Mucosa of stomach (tissue), 1 donor: ENCODE measurements around the gene DNASE1L1.

Experiments used
- H3K27me3 ChIP-seq: one replicate; pipeline ENCODE4 v1.7.0; 2013; ENCODE audit warnings: mild to moderate bottlenecking, low read length; ENCODE audit not compliant: control insufficient read depth, insufficient read depth
- H3K36me3 ChIP-seq: one replicate; pipeline ENCODE4 v1.7.0; 2013; ENCODE audit warnings: low read length; ENCODE audit not compliant: control insufficient read depth, insufficient read depth
- H3K4me1 ChIP-seq: one replicate; pipeline ENCODE4 v1.7.0; 2013; ENCODE audit warnings: mild to moderate bottlenecking, low read length; ENCODE audit not compliant: control insufficient read depth, insufficient read depth
- H3K4me3 ChIP-seq: one replicate; pipeline ENCODE4 v1.7.0; 2013; ENCODE audit warnings: low read length
- H3K9ac ChIP-seq: one replicate; pipeline ENCODE4 v1.7.0; 2013; ENCODE audit warnings: mild to moderate bottlenecking, low read length, moderate library complexity
- H3K9me3 ChIP-seq: one replicate; pipeline ENCODE4 v1.7.0; 2013; ENCODE audit warnings: mild to moderate bottlenecking, low read length, moderate library complexity; ENCODE audit not compliant: control insufficient read depth
- donor health status: Pancreatic carcinoma.

The DNASE1L1 gene

DNA sequence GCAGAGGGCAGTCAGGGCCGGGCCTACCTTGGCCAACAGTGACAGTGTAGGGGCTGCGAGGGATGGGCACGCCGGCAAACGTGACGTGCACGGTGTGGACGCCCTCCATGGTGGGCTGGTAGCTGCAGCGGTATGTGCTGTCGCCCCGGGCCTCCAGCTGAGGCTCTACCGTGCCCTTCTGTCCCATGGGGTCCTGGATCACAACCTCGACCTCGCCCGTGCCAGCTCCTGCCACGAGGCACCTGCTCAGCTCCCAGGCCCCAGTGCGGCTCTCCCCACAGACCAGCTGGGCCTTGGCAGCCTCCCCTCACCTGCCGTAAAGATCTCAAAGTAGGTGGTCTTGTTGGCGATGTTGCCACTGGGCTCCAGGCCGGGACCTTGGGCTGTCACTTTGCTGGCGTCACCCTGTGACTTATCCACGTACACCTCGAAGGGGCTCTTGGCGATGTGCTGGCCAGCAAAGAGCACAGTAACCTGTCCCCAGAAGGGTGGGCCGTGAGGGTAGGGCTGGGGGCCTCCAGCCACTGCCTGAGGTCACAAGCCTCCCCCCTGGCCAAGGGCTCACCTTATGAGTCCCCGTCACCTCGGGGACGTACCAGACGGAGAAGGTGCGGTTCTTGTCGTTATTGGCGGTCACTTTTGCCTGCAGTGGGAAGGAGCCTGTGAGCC, 42.9 kb downstream of the DNASE1L1 start:
- no peaks in the 10 kb centered on the region for H3K36me3 ChIP-seq
- no peak overlapping the region for H3K9ac ChIP-seq

DNA sequence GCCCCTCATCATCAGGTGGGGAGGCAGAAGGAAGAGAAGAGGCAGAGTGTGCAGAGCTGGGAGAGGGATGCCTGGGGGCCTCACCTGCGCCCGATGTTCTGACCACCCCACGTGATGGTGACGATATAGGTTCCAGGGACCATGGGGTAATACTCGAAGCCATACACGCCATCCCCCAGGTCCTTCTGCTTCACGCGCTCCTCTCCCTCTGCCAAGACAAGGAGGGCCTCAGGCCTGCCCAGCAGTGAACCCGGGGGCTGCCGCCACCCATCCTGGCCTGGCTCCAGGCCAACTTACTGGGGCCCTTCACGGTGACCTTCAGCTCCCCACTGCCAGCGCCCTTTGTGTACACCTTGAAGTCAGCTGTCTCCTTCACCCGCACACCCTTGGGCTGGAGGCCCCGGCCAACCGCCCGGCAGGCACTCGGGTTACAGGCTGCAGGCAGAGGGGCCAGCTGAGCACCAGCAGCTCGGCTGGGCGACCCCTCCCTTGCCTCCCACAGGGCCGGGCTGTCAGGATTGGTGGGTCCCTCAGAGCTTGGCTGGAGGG, 43.9 kb downstream of the DNASE1L1 start:
- no peaks in the 10 kb centered on the region for H3K36me3 ChIP-seq
- H3K4me1 ChIP-seq, result no peaks in the 10 kb centered on the region
- no peak overlapping the region for H3K9ac ChIP-seq
- no peaks in the 10 kb centered on the region for H3K9me3 ChIP-seq
- no peak overlapping the region for H3K4me3 ChIP-seq
- peaks cover 3% of the 10 kb centered on the region for H3K27me3 ChIP-seq

More for the DNA sequence above, 42.9 kb downstream of the DNASE1L1 start:
- Histone ChIP-seq H3K4me3 (no peak overlapping the region), H3K27me3 (peaks cover 5% of the 10 kb centered on the region), H3K9me3 (no peaks in the 10 kb centered on the region), H3K4me1 (no peaks in the 10 kb centered on the region)

DNA sequence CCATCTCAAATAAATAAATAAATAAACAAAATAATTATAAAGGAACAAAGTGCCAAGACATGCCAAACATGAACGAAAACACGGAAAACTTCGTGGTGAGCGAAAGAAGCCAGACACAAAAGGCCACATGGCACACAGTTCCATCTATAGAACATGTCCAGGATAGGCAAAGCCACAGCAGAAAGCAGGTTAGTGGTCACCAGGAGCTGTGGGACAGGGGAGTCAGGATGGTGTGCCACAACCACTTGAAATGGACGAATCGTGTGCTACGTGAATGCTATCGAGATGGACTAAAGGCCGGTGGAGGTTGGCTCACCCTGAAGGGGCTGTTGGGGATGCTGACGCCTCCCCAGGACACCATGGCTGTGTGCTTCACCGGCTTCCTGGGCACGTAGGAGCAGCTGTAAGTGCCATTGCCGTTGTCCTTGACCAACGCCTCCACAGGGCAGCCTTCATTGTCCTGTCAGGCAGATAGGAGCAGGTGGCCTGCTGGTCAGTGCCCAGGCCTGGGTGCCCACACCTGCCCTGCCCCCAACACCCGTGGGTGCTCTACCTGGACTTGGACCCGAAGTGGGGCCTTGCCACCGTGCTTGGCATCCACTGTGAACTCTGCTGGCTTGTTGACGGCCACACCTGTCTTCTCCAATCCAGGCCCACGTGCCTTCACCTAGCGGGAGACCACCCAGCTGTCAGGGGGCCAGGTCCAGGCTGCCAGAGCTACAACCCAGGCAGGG, 45.2 kb downstream of the DNASE1L1 start:
- Histone ChIP-seq H3K9ac (no peak overlapping the region), H3K36me3 (no peaks in the 10 kb centered on the region), H3K4me1 (no peaks in the 10 kb centered on the region), H3K4me3 (no peak overlapping the region), H3K27me3 (no peaks in the 10 kb centered on the region), H3K9me3 (no peaks in the 10 kb centered on the region)

DNA sequence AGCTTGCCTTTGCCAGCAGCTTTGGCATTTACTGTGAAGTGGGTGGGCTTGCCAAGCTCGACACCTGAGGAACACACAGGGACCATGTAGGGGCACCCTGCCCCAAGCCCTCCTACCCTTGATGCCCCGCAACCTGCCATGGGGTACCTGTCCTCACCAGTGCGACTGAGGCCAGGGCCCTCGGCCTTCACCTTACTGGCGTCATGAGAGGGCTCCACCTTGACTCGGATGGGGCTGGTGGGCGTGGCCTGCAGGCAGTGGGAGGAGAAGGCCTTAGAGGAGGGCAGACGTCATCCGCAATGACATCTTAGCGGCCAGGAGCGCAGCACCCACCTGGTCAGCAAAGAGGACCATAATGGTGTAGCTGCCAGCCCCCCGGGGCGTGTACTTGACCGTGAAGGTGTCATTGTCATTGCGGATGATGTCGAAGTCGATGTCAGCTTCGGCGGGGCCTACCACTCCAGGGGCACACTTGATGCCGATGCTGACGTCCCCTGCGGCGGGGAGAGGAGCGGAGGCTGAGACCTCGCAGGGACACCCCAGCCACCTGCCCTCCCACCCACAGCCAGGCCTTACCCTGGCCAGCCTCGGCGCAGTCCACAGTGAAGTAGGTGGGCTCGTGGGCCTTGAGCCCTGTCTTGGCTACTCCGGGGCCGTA, 46.8 kb downstream of the DNASE1L1 start:
- no peaks in the 10 kb centered on the region for H3K27me3 ChIP-seq
- no peaks in the 10 kb centered on the region for H3K4me1 ChIP-seq
- H3K4me3 ChIP-seq, result no peak overlapping the region
- H3K36me3 ChIP-seq, result no peaks in the 10 kb centered on the region
- H3K9me3 ChIP-seq, result no peaks in the 10 kb centered on the region
- no peak overlapping the region for H3K9ac ChIP-seq

DNA sequence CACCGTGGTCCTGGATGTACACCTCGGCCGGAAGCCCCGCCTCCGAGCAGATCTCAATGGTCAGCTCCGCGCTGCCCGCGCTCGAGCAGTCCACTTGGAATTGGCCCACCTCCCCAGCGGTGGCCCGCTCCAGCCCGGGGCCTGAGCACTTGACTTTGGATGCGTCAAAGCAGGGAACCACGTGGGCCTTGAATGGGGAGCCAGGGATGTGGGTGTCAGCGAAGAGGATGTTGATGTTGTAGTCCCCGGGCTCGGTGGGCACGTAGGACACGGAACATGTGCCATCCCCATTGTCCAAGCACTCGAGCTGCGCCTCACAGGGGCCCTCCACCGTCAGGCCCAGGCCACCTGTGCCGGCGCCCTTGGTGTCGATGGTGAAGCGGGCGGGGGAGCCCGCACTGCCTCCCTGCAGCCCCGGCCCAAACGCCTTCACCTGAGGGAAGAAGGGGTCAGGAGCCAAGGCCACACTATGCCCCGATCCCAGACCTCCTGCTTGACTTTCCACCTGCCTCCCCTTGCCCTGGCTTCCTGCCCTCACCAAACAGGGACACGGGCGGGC, 48.8 kb downstream of the DNASE1L1 start:
- Histone ChIP-seq H3K4me3 (no peak overlapping the region), H3K9ac (no peak overlapping the region), H3K27me3 (no peaks in the 10 kb centered on the region), H3K36me3 (no peaks in the 10 kb centered on the region), H3K9me3 (no peaks in the 10 kb centered on the region), H3K4me1 (no peaks in the 10 kb centered on the region)

DNA sequence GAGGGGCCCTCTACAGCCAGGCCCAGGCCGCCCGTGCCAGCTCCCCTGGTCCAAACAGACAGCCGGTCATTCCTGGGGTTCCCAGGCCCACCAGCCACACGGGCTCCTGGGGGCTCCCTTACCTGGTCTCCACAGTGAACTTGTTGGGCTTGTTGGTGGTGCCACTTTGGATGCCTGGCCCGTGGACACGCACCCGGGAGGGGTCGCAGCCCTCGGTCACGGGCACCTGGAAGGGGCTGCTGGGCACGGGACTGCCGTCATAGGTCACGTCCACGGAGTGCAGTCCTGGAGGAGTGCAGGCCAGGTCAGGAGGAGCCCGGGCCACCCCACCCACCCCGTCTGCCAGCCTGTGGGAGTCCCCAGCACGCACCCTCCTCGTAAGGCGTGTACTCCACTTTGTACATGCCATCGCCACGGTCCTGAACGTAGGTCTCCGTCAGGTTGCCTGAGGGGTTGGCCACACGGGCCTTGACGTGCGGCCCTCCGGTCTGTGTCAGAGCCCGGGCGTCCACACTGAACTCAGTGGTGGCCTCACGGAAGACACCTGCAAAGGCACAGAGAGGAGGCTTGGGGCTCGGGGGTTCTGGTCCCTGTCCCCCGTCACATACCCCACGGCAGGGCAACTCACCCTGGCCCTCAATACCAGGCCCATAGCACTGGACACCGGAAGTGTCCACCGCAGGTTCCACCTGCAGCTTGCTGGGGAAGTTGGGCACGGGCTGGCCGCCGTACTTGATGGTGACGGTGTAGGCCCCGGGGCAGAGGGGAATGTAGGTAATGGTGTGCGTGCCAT, 49.5 kb downstream of the DNASE1L1 start:
- Histone ChIP-seq H3K9me3 (no peaks in the 10 kb centered on the region), H3K9ac (no peak overlapping the region), H3K27me3 (no peaks in the 10 kb centered on the region), H3K36me3 (no peaks in the 10 kb centered on the region), H3K4me3 (no peak overlapping the region), H3K4me1 (no peaks in the 10 kb centered on the region)

DNA sequence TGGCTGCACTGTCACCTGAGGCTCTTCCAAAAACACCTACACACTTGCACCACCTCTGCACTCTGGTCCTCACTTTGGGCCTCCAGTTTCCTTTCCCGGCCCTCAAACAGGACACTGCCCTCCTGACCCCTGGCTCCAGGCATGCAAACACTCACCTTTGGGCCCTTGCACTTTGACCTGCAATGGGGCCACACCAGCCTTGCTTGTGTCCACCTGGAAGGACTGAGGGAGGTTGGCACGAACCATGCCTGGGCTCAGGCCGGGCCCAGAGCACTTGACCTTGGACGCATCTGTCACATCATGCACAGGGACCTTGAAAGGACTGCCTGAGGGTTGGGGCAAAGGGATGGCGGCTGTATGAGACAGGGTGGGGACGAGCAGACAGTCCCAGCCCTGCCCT, 50.2 kb downstream of the DNASE1L1 start:
- Histone ChIP-seq H3K4me1 (no peaks in the 10 kb centered on the region), H3K27me3 (no peaks in the 10 kb centered on the region), H3K9me3 (no peaks in the 10 kb centered on the region), H3K4me3 (no peak overlapping the region), H3K36me3 (no peaks in the 10 kb centered on the region), H3K9ac (no peak overlapping the region)

DNA sequence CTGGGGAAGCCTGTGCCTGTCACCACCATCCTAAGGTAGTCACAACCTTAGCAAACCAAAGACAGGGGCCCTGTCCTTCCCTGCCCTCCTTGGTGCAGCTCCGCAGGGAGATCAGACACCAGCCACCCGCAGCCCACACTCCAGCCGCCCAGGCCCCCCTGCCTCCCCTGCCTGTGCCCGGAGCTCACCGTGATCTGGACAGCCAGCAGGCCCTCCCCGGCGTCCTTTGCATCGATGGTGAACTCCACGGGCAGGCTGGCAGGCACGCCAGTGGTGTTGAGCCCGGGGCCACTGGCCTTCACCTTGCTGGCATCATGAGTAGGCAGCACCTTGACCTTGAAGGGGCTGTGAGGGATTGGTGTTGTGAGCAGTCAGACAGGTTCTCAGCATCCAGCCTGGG, 51.0 kb downstream of the DNASE1L1 start:
- Histone ChIP-seq H3K27me3 (no peaks in the 10 kb centered on the region), H3K36me3 (no peaks in the 10 kb centered on the region), H3K9ac (no peak overlapping the region), H3K9me3 (no peaks in the 10 kb centered on the region), H3K4me1 (no peaks in the 10 kb centered on the region), H3K4me3 (no peak overlapping the region)

DNA sequence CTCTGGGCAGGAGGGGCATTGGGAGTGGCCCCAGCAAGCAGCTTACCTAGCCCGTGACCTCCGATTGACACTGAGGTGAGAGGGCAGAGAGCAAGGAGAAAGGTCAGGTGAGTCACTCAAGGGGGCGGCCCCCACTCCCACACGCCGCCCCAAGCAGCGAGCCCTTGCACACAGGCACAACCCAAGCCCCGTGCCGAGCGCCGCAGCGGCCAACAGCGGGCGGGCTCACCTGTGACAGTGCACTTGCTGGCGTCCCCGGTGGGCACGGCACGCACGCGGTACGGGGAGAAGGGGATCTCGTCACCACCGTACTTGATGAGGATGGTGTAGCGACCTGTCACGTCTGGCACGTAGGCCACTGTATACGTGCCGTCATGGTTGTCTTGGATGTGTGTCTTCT, 51.8 kb downstream of the DNASE1L1 start:
- no peaks in the 10 kb centered on the region for H3K27me3 ChIP-seq
- no peaks in the 10 kb centered on the region for H3K36me3 ChIP-seq
- no peaks in the 10 kb centered on the region for H3K9me3 ChIP-seq
- no peak overlapping the region for H3K4me3 ChIP-seq
- H3K9ac ChIP-seq, result no peak overlapping the region
- H3K4me1 ChIP-seq, result no peaks in the 10 kb centered on the region

DNA sequence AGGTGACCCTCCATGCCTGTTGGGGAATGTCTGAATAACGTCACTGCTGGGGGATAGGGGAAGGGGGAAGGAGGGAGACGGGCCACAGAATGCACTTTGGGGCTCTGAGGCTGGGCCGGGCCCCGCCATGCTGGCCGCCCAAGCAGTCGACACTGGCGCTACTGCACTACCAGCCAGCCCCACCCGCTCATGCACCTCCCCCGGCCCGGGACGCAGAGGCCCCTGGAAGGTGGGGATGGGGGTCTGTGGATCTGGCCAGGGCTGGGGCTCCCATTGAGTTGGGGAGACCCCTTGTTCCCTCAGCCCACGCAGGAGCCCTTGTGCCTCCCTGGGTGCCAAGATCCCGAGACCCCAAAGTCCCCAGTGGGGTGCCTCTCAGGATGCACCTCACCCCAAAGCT, 52.5 kb downstream of the DNASE1L1 start:
- H3K27me3 ChIP-seq, result no peaks in the 10 kb centered on the region
- no peaks in the 10 kb centered on the region for H3K9me3 ChIP-seq
- H3K4me3 ChIP-seq, result no peak overlapping the region
- H3K4me1 ChIP-seq, result peaks cover under 1% of the 10 kb centered on the region
- no peaks in the 10 kb centered on the region for H3K36me3 ChIP-seq
- no peak overlapping the region for H3K9ac ChIP-seq

DNA sequence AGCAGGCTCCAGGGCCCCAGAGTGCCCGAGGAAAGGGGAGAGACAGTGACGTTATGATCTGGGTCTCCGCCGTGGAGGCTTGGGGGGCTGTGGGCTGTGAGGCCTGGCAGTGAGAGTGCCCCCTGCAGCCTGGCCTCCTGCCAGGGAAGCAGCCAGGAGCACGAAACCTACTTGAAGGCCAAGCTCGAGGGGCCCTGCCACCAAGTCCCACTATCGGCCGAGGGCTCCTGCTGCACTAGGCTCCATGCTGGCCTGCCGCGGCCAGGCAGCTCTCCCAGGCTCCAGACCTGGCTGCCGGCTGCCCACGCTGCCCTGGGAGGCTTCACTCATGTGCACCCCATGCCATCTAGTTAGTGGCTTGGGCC, 53.3 kb downstream of the DNASE1L1 start:
- Histone ChIP-seq H3K4me3 (no peak overlapping the region), H3K4me1 (peaks cover 9% of the 10 kb centered on the region), H3K9me3 (no peaks in the 10 kb centered on the region), H3K9ac (no peak overlapping the region), H3K27me3 (no peaks in the 10 kb centered on the region), H3K36me3 (no peaks in the 10 kb centered on the region)
